Esophagus muscularis mucosa (tissue), 4 donors: ENCODE data around the gene RNU6-9. TPM values are rescaled to one million over a fixed set of nuclear protein-coding genes. Genes with fewer than 3 reads are reported as not detected.

Experiments used
- DNase-seq: peaks from one replicate; pipeline ENCODE4 v3.0.0-alpha.2; 2017; ENCODE audit errors: extremely low spot score
- H3K27ac ChIP-seq, 4 donors: fragments of 200-600 bp; sonication (generic); replicated peaks in 1 of 4; 1 replicate in 3 of 4; 2 replicates in 1 of 4; pipeline ENCODE4 v1.5.1; 2016 to 2019; ENCODE audit warnings: mild to moderate bottlenecking in 1 of 4
- H3K27me3 ChIP-seq, 4 donors: fragments of 200-600 bp; sonication (generic); one replicate each; pipeline versions ENCODE4 v1.5.1 to v1.6.0; 2016 to 2019
- H3K36me3 ChIP-seq, 4 donors: fragments of 200-600 bp; sonication (generic); one replicate each; pipeline ENCODE4 v1.5.1; 2016 to 2019
- H3K4me1 ChIP-seq, 4 donors: fragments of 200-600 bp; sonication (generic); one replicate each; pipeline ENCODE4 v1.5.1; 2016 to 2019
- H3K4me3 ChIP-seq, 4 donors: fragments of 200-600 bp; sonication (generic); 1 replicate in 2 of 4; 2 replicates in 2 of 4; pipeline ENCODE4 v1.5.1; 2016 to 2019; ENCODE audit warnings: mild to moderate bottlenecking in 4 of 4, moderate library complexity in 1 of 4
- H3K9me3 ChIP-seq, 4 donors: fragments of 200-600 bp; sonication (generic); 1 replicate in 3 of 4; 2 replicates in 1 of 4; pipeline ENCODE4 v1.5.1; 2016 to 2019
- CTCF ChIP-seq, 3 experiments: fragments of 200-600 bp in 2 of 3; fragments of 450-650 bp in 1 of 3; sonication (generic) in 2 of 3; IDR thresholded peaks; one replicate each; pipeline ENCODE4 v1.5.1; 2017 to 2019; ENCODE audit warnings: antibody characterized with exemption in 3 of 3, mild to moderate bottlenecking in 2 of 3, moderate library complexity in 1 of 3
- EP300 ChIP-seq: sonication (generic); formaldehyde crosslinking; IDR thresholded peaks from one replicate; pipeline ENCODE4 v1.6.1; 2017; ENCODE audit warnings: antibody characterized with exemption
- POLR2A ChIP-seq: fragments of 450-650 bp; IDR thresholded peaks from one replicate; pipeline ENCODE4 v1.6.1; 2017; ENCODE audit warnings: antibody characterized with exemption, moderate library complexity, mild to moderate bottlenecking, low read depth
- POLR2AphosphoS5 ChIP-seq, 2 donors: sonication (generic); formaldehyde crosslinking; IDR thresholded peaks; one replicate each; pipeline ENCODE4 v1.6.1; 2017; ENCODE audit warnings: antibody characterized with exemption in 2 of 2
- whole genome bisulfite sequencing: methylation state at CpG from one replicate; pipeline ENCODE4 v1.1.5; 2018; 5-methylcytosine and 5-hydroxymethylcytosine counted together
- intact Hi-C: fragments of 100-400 bp; cut with DNase I; formaldehyde crosslinking; loops from one replicate; pipeline ENCODE4 v1.15.1; 2023
- total RNA-seq, 4 donors: library from RNA; depleted of rRNA; stranded (reverse); fragments of >200 nt; gene quantifications; one replicate each; pipeline versions ENCODE4 v1.1.0 to v1.2.1, GENCODE V29; 2016

RNU6-9 gene
- total RNA-seq, 4 donors from 2014 or later, result not detected

GRCh38 chr19:892243-892893 lies 916 bp upstream of the RNU6-9 start:
- WGBS, result 7% methylated on average over 15 of the region's 27 CpGs
- intact Hi-C loops, result no loop called here

GRCh38 chr19:896434-896833 lies 3.1 kb downstream of the RNU6-9 start:
- Histone ChIP-seq H3K36me3 (peaks cover 18 to 40% (median 29%) of the 10 kb centered on the region in 4 donors), H3K4me1 (peaks cover 5 to 22% (median 11%) of the 10 kb centered on the region in 4 donors), H3K9me3 (no peaks in the 10 kb centered on the region), H3K27me3 (no peaks in the 10 kb centered on the region), H3K4me3 (no peak overlapping the region), H3K27ac (no peak overlapping the region)
- intact Hi-C loops, result no loop called here
- WGBS, result 96% methylated on average over 10 of the region's 10 CpGs
- TF ChIP-seq POLR2A (no peak), EP300 (no peak), CTCF (IDR thresholded peaks at IDR 0.05) (no peak), POLR2AphosphoS5 (IDR thresholded peaks at IDR 0.05) (no peak)
- no peak for DNase-seq

More at GRCh38 chr19:892243-892893, 916 bp upstream of the RNU6-9 start:
- H3K27me3 ChIP-seq, result no peaks in the 10 kb centered on the region
- peaks cover 5 to 31% (median 19%) of the 10 kb centered on the region in 4 donors for H3K4me1 ChIP-seq
- no peaks in the 10 kb centered on the region for H3K9me3 ChIP-seq
- no peak for DNase-seq
- H3K36me3 ChIP-seq, result peaks cover 20 to 47% (median 40%) of the 10 kb centered on the region in 4 donors
- peak overlapping the region; percentile 83 to 100 (median 90) for H3K4me3 ChIP-seq
- TF ChIP-seq CTCF (IDR thresholded peaks at IDR 0.05), result no peak
- TF ChIP-seq POLR2AphosphoS5 (IDR thresholded peaks at IDR 0.05), result no peak
- TF ChIP-seq EP300, result no peak
- TF ChIP-seq POLR2A, result no peak
- peak overlapping the region; percentile 89 to 94 (median 92) for H3K27ac ChIP-seq

- no peak for TF ChIP-seq POLR2A
- no peak for TF ChIP-seq POLR2AphosphoS5 (IDR thresholded peaks at IDR 0.05)
- no peak for TF ChIP-seq EP300
- TF ChIP-seq CTCF (IDR thresholded peaks at IDR 0.05), result no peak
- WGBS, result 97% methylated on average over 11 of the region's 11 CpGs
- Histone ChIP-seq H3K36me3 (peaks cover 18 to 46% (median 30%) of the 10 kb centered on the region in 4 donors), H3K4me3 (no peak overlapping the region), H3K4me1 (peaks cover 3 to 16% (median 6%) of the 10 kb centered on the region in 4 donors), H3K27me3 (no peaks in the 10 kb centered on the region), H3K27ac (no peak overlapping the region), H3K9me3 (no peaks in the 10 kb centered on the region)
- no peak for DNase-seq
- intact Hi-C loops, result no loop called here
Observed at GRCh38 chr19:896999-897398, 3.7 kb downstream of the RNU6-9 start.

- peaks cover 0 to 11% (median 2%) of the 10 kb centered on the region in 4 donors for H3K4me1 ChIP-seq
- H3K27ac ChIP-seq, result no peak overlapping the region
- no peaks in the 10 kb centered on the region for H3K27me3 ChIP-seq
- H3K4me3 ChIP-seq, result no peak overlapping the region
- WGBS, result 89% methylated on average over 26 of the region's 26 CpGs
- TF ChIP-seq EP300 (no peak), POLR2AphosphoS5 (IDR thresholded peaks at IDR 0.05) (no peak), CTCF (IDR thresholded peaks at IDR 0.05) (no peak), POLR2A (no peak)
- H3K9me3 ChIP-seq, result no peaks in the 10 kb centered on the region
- H3K36me3 ChIP-seq, result peaks cover 18 to 48% (median 31%) of the 10 kb centered on the region in 4 donors
- intact Hi-C loops, result no loop called here
- DNase-seq, result no peak
Observed at GRCh38 chr19:897442-898039, 4.3 kb downstream of the RNU6-9 start.
